SU-DHL-6 (cell line): Measurements from ENCODE around the gene EIF4B.

Source experiments
- H2AFZ ChIP-seq: fragments of 200-600 bp; sonication (generic); 2 replicates; pipeline ENCODE4 v1.6.1; 2014; ENCODE audit warnings: low read depth, mild to moderate bottlenecking, moderate library complexity, mixed read lengths, antibody characterized with exemption, low read length; ENCODE audit not compliant: severe bottlenecking
- H3F3A ChIP-seq: fragments of 200-600 bp; shearing (Covaris generic); 2 replicates; pipeline ENCODE4 v1.6.0; 2016; ENCODE audit warnings: antibody characterized with exemption, mild to moderate bottlenecking; ENCODE audit not compliant: insufficient read depth
- H3K27ac ChIP-seq: fragments of 200-600 bp; sonication (generic); 2 replicates; pipeline ENCODE4 v1.5.1; 2016; ENCODE audit warnings: low read depth, mild to moderate bottlenecking, low read length, moderate library complexity, mixed read lengths
- H3K27me3 ChIP-seq: fragments of 200-600 bp; sonication (generic), shearing (Covaris generic); 2 replicates; pipeline ENCODE4 v1.6.0; 2014; ENCODE audit warnings: mild to moderate bottlenecking, low read length
- H3K36me3 ChIP-seq: fragments of 200-600 bp; sonication (generic); 2 replicates; pipeline ENCODE4 v1.6.1; 2014; ENCODE audit warnings: mild to moderate bottlenecking, low read length, mixed read lengths
- H3K4me2 ChIP-seq: fragments of 300-600, 200-600 bp; shearing (Covaris generic), sonication (generic); 2 replicates; pipeline ENCODE4 v1.6.0; 2014; ENCODE audit warnings: low read length, low read depth, mild to moderate bottlenecking; ENCODE audit not compliant: poor library complexity, severe bottlenecking
- H3K4me3 ChIP-seq: fragments of 200-600 bp; sonication (generic); 2 replicates; pipeline ENCODE4 v1.5.1; 2014; ENCODE audit warnings: antibody characterized with exemption, low read length, mild to moderate bottlenecking, mixed read lengths; ENCODE audit not compliant: insufficient read depth, poor library complexity, severe bottlenecking
- H3K79me2 ChIP-seq: fragments of 200-600 bp; sonication (generic); 2 replicates; pipeline ENCODE4 v1.6.1; 2014; ENCODE audit warnings: mild to moderate bottlenecking, low read length, moderate library complexity; ENCODE audit not compliant: insufficient read depth
- H3K9ac ChIP-seq: fragments of 200-600 bp; sonication (generic); 2 replicates; pipeline ENCODE4 v1.7.0; 2014; ENCODE audit warnings: mild to moderate bottlenecking, low read length
- H3K9me2 ChIP-seq: fragments of 200-600 bp; sonication (generic); replicated peaks from 2 replicates; pipeline ENCODE4 v1.6.1; 2014; ENCODE audit warnings: low read length; ENCODE audit not compliant: insufficient read depth
- H3K9me3 ChIP-seq: fragments of 200-600 bp; sonication (generic); 2 replicates; pipeline ENCODE4 v1.6.1; 2014; ENCODE audit warnings: low read length, mixed read lengths; ENCODE audit not compliant: insufficient read depth
- H4K20me1 ChIP-seq: fragments of 200-600 bp; sonication (generic); 2 replicates; pipeline ENCODE4 v1.6.1; 2014; ENCODE audit warnings: low read depth, mild to moderate bottlenecking, antibody characterized with exemption, low read length, moderate library complexity, mixed read lengths
- EZH2phosphoT487 ChIP-seq: fragments of 200-600 bp; sonication (generic), shearing (Covaris generic); conservative IDR thresholded peaks from 2 replicates; pipeline ENCODE4 v1.6.1; 2018; ENCODE audit warnings: mild to moderate bottlenecking, antibody characterized with exemption, low read length, moderate library complexity, mixed read lengths
- TF ChIP-seq, protein P1 (sequence below): fragments of 200-600 bp; sonication (generic); IDR thresholded peaks from one replicate; pipeline ENCODE4 v1.5.1; 2017; ENCODE audit warnings: antibody characterized with exemption, mild to moderate bottlenecking, low read length, moderate library complexity; ENCODE audit not compliant: insufficient read depth, poor library complexity, severe bottlenecking

The EIF4B gene

DNA sequence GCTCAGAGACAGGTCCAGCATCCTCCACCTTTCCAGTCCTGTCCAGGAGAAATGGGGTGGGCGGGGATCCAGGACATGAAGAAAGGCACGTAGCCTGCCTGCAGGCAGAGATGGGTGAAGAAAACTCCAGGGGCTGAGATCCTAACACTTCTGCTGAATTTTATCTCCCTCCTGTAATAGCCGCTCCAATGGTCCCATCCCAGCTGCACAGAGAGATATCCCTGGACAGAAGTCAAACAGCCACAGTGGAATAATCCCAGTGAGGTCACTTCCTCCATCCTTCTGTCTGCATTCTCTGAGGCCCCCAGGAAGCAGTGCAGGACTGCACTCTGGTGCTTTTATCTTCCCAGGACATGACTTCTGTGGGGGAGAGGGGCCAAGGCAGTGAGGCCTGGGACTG, 31.1 kb upstream of the EIF4B start:
- Histone ChIP-seq H3K4me2 (no peak overlapping the region), H3F3A (no peaks in the 10 kb centered on the region), H3K27me3 (no peaks in the 10 kb centered on the region; the same call in 1 of the 2 replicates), H2AFZ (no peak overlapping the region), H4K20me1 (no peaks in the 10 kb centered on the region), H3K9ac (no peak overlapping the region), H3K9me3 (no peaks in the 10 kb centered on the region), H3K79me2 (no peaks in the 10 kb centered on the region), H3K4me3 (no peak overlapping the region), H3K27ac (no peak overlapping the region), H3K36me3 (no peaks in the 10 kb centered on the region), H3K9me2 (no peaks in the 10 kb centered on the region)
- TF ChIP-seq EZH2phosphoT487, result no peak
- TF ChIP-seq, protein P1, sequence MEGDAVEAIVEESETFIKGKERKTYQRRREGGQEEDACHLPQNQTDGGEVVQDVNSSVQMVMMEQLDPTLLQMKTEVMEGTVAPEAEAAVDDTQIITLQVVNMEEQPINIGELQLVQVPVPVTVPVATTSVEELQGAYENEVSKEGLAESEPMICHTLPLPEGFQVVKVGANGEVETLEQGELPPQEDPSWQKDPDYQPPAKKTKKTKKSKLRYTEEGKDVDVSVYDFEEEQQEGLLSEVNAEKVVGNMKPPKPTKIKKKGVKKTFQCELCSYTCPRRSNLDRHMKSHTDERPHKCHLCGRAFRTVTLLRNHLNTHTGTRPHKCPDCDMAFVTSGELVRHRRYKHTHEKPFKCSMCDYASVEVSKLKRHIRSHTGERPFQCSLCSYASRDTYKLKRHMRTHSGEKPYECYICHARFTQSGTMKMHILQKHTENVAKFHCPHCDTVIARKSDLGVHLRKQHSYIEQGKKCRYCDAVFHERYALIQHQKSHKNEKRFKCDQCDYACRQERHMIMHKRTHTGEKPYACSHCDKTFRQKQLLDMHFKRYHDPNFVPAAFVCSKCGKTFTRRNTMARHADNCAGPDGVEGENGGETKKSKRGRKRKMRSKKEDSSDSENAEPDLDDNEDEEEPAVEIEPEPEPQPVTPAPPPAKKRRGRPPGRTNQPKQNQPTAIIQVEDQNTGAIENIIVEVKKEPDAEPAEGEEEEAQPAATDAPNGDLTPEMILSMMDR, result no peak

DNA sequence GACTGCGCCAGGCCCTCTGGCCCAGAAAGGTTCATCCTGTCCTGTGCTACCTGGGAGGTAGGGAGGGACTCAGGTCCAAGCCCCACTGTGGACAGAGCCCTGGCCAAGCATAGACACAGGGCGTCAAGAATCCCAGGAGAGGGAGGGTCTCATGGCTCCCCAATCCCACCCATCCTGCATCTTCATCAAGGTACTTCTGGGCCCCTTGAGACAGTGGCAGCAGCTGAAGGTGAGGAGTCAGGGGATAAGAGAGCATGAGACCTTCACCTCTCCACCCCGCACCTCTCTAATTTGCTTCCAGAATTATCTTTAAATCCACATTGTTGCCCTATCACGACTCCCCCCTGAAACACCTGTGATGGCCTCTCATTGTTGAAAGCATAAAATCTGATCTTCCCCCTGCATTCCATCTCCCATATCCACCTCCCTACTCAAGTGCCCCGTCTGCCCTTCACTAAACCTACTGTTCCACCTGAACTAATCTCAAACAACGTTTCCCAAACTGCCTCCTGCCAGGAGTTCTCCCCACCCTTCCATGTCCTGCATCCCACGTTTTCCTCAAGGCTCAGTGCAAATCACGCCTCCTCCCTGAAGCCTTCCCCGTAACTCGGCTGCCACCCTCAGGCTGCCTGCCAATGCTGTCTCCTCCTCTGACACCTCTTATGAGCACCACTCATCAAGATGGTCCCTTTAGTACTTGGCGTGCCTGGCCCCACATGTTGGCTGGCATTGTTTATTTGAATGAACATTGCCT, 30.3 kb upstream of the EIF4B start:
- Histone ChIP-seq H3K9ac (no peak overlapping the region), H3K9me3 (no peaks in the 10 kb centered on the region), H3K9me2 (no peaks in the 10 kb centered on the region), H3K79me2 (no peaks in the 10 kb centered on the region), H3F3A (no peaks in the 10 kb centered on the region), H3K4me3 (no peak overlapping the region), H3K36me3 (no peaks in the 10 kb centered on the region), H2AFZ (no peak overlapping the region), H3K27me3 (no peaks in the 10 kb centered on the region; the same call in 1 of the 2 replicates), H3K4me2 (no peak overlapping the region), H4K20me1 (no peaks in the 10 kb centered on the region), H3K27ac (no peak overlapping the region)
- TF ChIP-seq, protein P1, result no peak
- no peak for TF ChIP-seq EZH2phosphoT487

DNA sequence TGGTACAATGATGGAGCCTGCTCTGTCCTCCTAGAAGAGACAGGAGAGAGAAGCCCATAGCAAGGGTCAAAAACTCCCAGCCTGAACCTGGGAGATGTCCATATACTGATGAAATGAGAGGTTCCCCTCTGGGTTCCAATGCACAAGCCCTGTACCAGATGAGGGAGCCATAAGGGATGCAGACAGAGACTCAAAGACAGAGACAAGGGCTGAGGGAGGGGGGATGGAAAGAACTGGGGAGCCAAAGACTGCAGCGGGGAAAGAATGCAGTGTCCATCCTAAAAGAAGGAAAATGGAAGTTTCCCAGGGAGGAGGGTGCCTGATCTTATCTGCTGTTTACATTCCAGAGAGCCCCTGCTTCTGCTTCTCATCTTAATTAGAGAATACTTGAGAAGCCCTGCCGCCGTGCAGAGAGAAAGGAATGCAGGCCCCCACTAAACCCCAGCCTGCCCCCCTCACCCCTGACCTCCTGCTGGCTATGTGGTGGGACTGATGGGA, 29.6 kb upstream of the EIF4B start:
- no peak overlapping the region for H3K27ac ChIP-seq
- H3K79me2 ChIP-seq, result no peaks in the 10 kb centered on the region
- no peaks in the 10 kb centered on the region for H3K36me3 ChIP-seq
- H3F3A ChIP-seq, result no peaks in the 10 kb centered on the region
- no peak for TF ChIP-seq EZH2phosphoT487
- TF ChIP-seq, protein P1, result no peak
- no peaks in the 10 kb centered on the region for H3K9me3 ChIP-seq
- H3K9ac ChIP-seq, result no peak overlapping the region
- H3K4me3 ChIP-seq, result no peak overlapping the region
- H3K4me2 ChIP-seq, result no peak overlapping the region
- no peaks in the 10 kb centered on the region; the same call in 1 of the 2 replicates for H3K27me3 ChIP-seq
- no peaks in the 10 kb centered on the region for H4K20me1 ChIP-seq
- H2AFZ ChIP-seq, result no peak overlapping the region
- no peaks in the 10 kb centered on the region for H3K9me2 ChIP-seq
